ENCODE data around the gene DNASE1L2. TPM values are rescaled to one million over a fixed set of nuclear protein-coding genes. Genes with fewer than 3 reads are reported as not detected.

DNASE1L2 gene
- polyA plus RNA-seq (2013, experiment 1 of 2): 1.00 TPM
- polyA plus RNA-seq (2013, experiment 2 of 2): 0.35 TPM

- Histone ChIP-seq H3K4me3 (ENCODE audit: extremely low read depth, insufficient read depth, low read length, poor library complexity, severe bottlenecking) (peak within 1 kb of the TSS; percentile 21), H3K36me3 (ENCODE audit: control insufficient read depth, insufficient read depth, low read length) (peaks cover 42% of the 10 kb centered on the region), H3K27ac (ENCODE audit: low read depth, low read length, severe bottlenecking) (no peak within 1 kb of the TSS)
Observed at GRCh38 chr16:2236337-2237101, at the start of gene DNASE1L2. TSS of gene DNASE1L2 (plus strand) at chr16:2236444. CDS start at chr16:2236817, 373 bp downstream.

GRCh38 chr16:2186505-2186904 is 49.7 kb upstream of the DNASE1L2 start:
- 94 to 95% methylated on average over 15 to 19 of the region's 20 CpGs for WGBS, 2 experiments (ENCODE audit: insufficient coverage in 2 of 2)
- no peaks in the 10 kb centered on the region for H3K36me3 ChIP-seq (ENCODE audit: control insufficient read depth, insufficient read depth, low read length)

More at GRCh38 chr16:2236337-2237101, at the start of gene DNASE1L2:
- 10 to 13% methylated on average over 57 to 58 of the region's 64 CpGs for WGBS, 2 experiments (ENCODE audit: insufficient coverage in 2 of 2)
- Histone ChIP-seq H3K9me3 (ENCODE audit: control insufficient read depth, low read length) (no peaks in the 10 kb centered on the region), H3K4me1 (ENCODE audit: control insufficient read depth, insufficient read depth, low read length, poor library complexity, severe bottlenecking) (peaks cover 13% of the 10 kb centered on the region)

GRCh38 chr16:2187212-2187611 is 49.0 kb upstream of the DNASE1L2 start:
- no peaks in the 10 kb centered on the region for H3K36me3 ChIP-seq (ENCODE audit: control insufficient read depth, insufficient read depth, low read length)
- H3K27ac ChIP-seq (ENCODE audit: low read depth, low read length, severe bottlenecking): no peak overlapping the region
- 85 to 89% methylated on average over 16 to 17 of the region's 17 CpGs for WGBS, 2 experiments (ENCODE audit: insufficient coverage in 2 of 2)
- no peaks in the 10 kb centered on the region for H3K4me1 ChIP-seq (ENCODE audit: control insufficient read depth, insufficient read depth, low read length, poor library complexity, severe bottlenecking)
- no peaks in the 10 kb centered on the region for H3K9me3 ChIP-seq (ENCODE audit: control insufficient read depth, low read length)
- H3K4me3 ChIP-seq (ENCODE audit: extremely low read depth, insufficient read depth, low read length, poor library complexity, severe bottlenecking): no peak overlapping the region

More at GRCh38 chr16:2186505-2186904, 49.7 kb upstream of the DNASE1L2 start:
- Histone ChIP-seq H3K4me3 (ENCODE audit: extremely low read depth, insufficient read depth, low read length, poor library complexity, severe bottlenecking) (no peak overlapping the region), H3K27ac (ENCODE audit: low read depth, low read length, severe bottlenecking) (no peak overlapping the region), H3K9me3 (ENCODE audit: control insufficient read depth, low read length) (no peaks in the 10 kb centered on the region), H3K4me1 (ENCODE audit: control insufficient read depth, insufficient read depth, low read length, poor library complexity, severe bottlenecking) (no peaks in the 10 kb centered on the region)

- Histone ChIP-seq H3K4me3 (ENCODE audit: extremely low read depth, insufficient read depth, low read length, poor library complexity, severe bottlenecking) (no peak overlapping the region), H3K9me3 (ENCODE audit: control insufficient read depth, low read length) (no peaks in the 10 kb centered on the region), H3K27ac (ENCODE audit: low read depth, low read length, severe bottlenecking) (no peak overlapping the region), H3K4me1 (ENCODE audit: control insufficient read depth, insufficient read depth, low read length, poor library complexity, severe bottlenecking) (no peaks in the 10 kb centered on the region), H3K36me3 (ENCODE audit: control insufficient read depth, insufficient read depth, low read length) (no peaks in the 10 kb centered on the region)
- 100% methylated on average over 6 to 7 of the region's 8 CpGs for WGBS, 2 experiments (ENCODE audit: insufficient coverage in 2 of 2)
Observed at GRCh38 chr16:2188395-2188794, 47.8 kb upstream of the DNASE1L2 start.

- Histone ChIP-seq H3K27ac (ENCODE audit: low read depth, low read length, severe bottlenecking) (no peak overlapping the region), H3K4me3 (ENCODE audit: extremely low read depth, insufficient read depth, low read length, poor library complexity, severe bottlenecking) (no peak overlapping the region), H3K36me3 (ENCODE audit: control insufficient read depth, insufficient read depth, low read length) (no peaks in the 10 kb centered on the region), H3K4me1 (ENCODE audit: control insufficient read depth, insufficient read depth, low read length, poor library complexity, severe bottlenecking) (no peaks in the 10 kb centered on the region), H3K9me3 (ENCODE audit: control insufficient read depth, low read length) (no peaks in the 10 kb centered on the region)
- WGBS, 2 experiments (ENCODE audit: insufficient coverage in 2 of 2): 92% methylated on average over 13 to 23 of the region's 25 CpGs
Observed at GRCh38 chr16:2189252-2189893, 46.9 kb upstream of the DNASE1L2 start.

GRCh38 chr16:2190002-2190658 is 46.1 kb upstream of the DNASE1L2 start:
- no peak overlapping the region for H3K27ac ChIP-seq (ENCODE audit: low read depth, low read length, severe bottlenecking)
- no peaks in the 10 kb centered on the region for H3K9me3 ChIP-seq (ENCODE audit: control insufficient read depth, low read length)
- WGBS, 2 experiments (ENCODE audit: insufficient coverage in 2 of 2): 88 to 93% methylated on average over 17 to 19 of the region's 24 CpGs
- H3K4me3 ChIP-seq (ENCODE audit: extremely low read depth, insufficient read depth, low read length, poor library complexity, severe bottlenecking): no peak overlapping the region
- H3K36me3 ChIP-seq (ENCODE audit: control insufficient read depth, insufficient read depth, low read length): no peaks in the 10 kb centered on the region
- H3K4me1 ChIP-seq (ENCODE audit: control insufficient read depth, insufficient read depth, low read length, poor library complexity, severe bottlenecking): peaks cover 1% of the 10 kb centered on the region

- WGBS, 2 experiments (ENCODE audit: insufficient coverage in 2 of 2): 85 to 86% methylated on average over 21 to 23 of the region's 25 CpGs
- Histone ChIP-seq H3K4me3 (ENCODE audit: extremely low read depth, insufficient read depth, low read length, poor library complexity, severe bottlenecking) (no peak overlapping the region), H3K4me1 (ENCODE audit: control insufficient read depth, insufficient read depth, low read length, poor library complexity, severe bottlenecking) (peaks cover 7% of the 10 kb centered on the region)
Observed at GRCh38 chr16:2190659-2191445, 45.4 kb upstream of the DNASE1L2 start.

GRCh38 chr16:2191446-2191706 is 44.9 kb upstream of the DNASE1L2 start:
- peaks cover 8% of the 10 kb centered on the region for H3K4me1 ChIP-seq (ENCODE audit: control insufficient read depth, insufficient read depth, low read length, poor library complexity, severe bottlenecking)
- no peaks in the 10 kb centered on the region for H3K9me3 ChIP-seq (ENCODE audit: control insufficient read depth, low read length)
- H3K4me3 ChIP-seq (ENCODE audit: extremely low read depth, insufficient read depth, low read length, poor library complexity, severe bottlenecking): no peak overlapping the region
- 88 to 94% methylated on average over 11 of the region's 11 CpGs for WGBS, 2 experiments (ENCODE audit: insufficient coverage in 2 of 2)
- no peak overlapping the region for H3K27ac ChIP-seq (ENCODE audit: low read depth, low read length, severe bottlenecking)
- no peaks in the 10 kb centered on the region for H3K36me3 ChIP-seq (ENCODE audit: control insufficient read depth, insufficient read depth, low read length)

More at GRCh38 chr16:2190659-2191445, 45.4 kb upstream of the DNASE1L2 start:
- Histone ChIP-seq H3K9me3 (ENCODE audit: control insufficient read depth, low read length) (no peaks in the 10 kb centered on the region), H3K36me3 (ENCODE audit: control insufficient read depth, insufficient read depth, low read length) (no peaks in the 10 kb centered on the region), H3K27ac (ENCODE audit: low read depth, low read length, severe bottlenecking) (no peak overlapping the region)

- Histone ChIP-seq H3K4me1 (ENCODE audit: control insufficient read depth, insufficient read depth, low read length, poor library complexity, severe bottlenecking) (peaks cover 8% of the 10 kb centered on the region), H3K9me3 (ENCODE audit: control insufficient read depth, low read length) (no peaks in the 10 kb centered on the region), H3K27ac (ENCODE audit: low read depth, low read length, severe bottlenecking) (no peak overlapping the region), H3K4me3 (ENCODE audit: extremely low read depth, insufficient read depth, low read length, poor library complexity, severe bottlenecking) (no peak overlapping the region), H3K36me3 (ENCODE audit: control insufficient read depth, insufficient read depth, low read length) (no peaks in the 10 kb centered on the region)
- WGBS, 2 experiments (ENCODE audit: insufficient coverage in 2 of 2): 75 to 87% methylated on average over 4 to 13 of the region's 16 CpGs
Observed at GRCh38 chr16:2194166-2194834, 41.9 kb upstream of the DNASE1L2 start.

- no peak overlapping the region for H3K27ac ChIP-seq (ENCODE audit: low read depth, low read length, severe bottlenecking)
- H3K4me1 ChIP-seq (ENCODE audit: control insufficient read depth, insufficient read depth, low read length, poor library complexity, severe bottlenecking): peaks cover 8% of the 10 kb centered on the region
- H3K36me3 ChIP-seq (ENCODE audit: control insufficient read depth, insufficient read depth, low read length): no peaks in the 10 kb centered on the region
- H3K4me3 ChIP-seq (ENCODE audit: extremely low read depth, insufficient read depth, low read length, poor library complexity, severe bottlenecking): no peak overlapping the region
- 12 to 20% methylated on average over 3 to 6 of the region's 10 CpGs for WGBS, 2 experiments (ENCODE audit: insufficient coverage in 2 of 2)
- H3K9me3 ChIP-seq (ENCODE audit: control insufficient read depth, low read length): no peaks in the 10 kb centered on the region
Observed at GRCh38 chr16:2194852-2195321, 41.4 kb upstream of the DNASE1L2 start.

Data from mesodermal cell (in vitro differentiated cells).